ENCODE data around the gene UPK3BL2.
"Not testable (repeated sequence)": the region's sequence is repeated elsewhere in the genome, so short reads cannot be mapped to it uniquely, and the experiment has no call there.

Gene UPK3BL2

GRCh38 chr7:102494026-102494425 is 49.5 kb downstream of the UPK3BL2 start:
- DNase-seq (ENCODE audit: low spot score), result not testable (repeated sequence)

GRCh38 chr7:102493220-102493935 is 50.1 kb downstream of the UPK3BL2 start:
- DNase-seq (ENCODE audit: low spot score), result not testable (repeated sequence)

GRCh38 chr7:102490529-102491075 is 52.9 kb downstream of the UPK3BL2 start:
- not testable (repeated sequence) for DNase-seq (ENCODE audit: low spot score)
